Measurements from ENCODE around the gene EEF1AKMT2.
"Not testable (repeated sequence)": the region's sequence is repeated elsewhere in the genome, so short reads cannot be mapped to it uniquely, and the experiment has no call there.

The EEF1AKMT2 gene

DNA sequence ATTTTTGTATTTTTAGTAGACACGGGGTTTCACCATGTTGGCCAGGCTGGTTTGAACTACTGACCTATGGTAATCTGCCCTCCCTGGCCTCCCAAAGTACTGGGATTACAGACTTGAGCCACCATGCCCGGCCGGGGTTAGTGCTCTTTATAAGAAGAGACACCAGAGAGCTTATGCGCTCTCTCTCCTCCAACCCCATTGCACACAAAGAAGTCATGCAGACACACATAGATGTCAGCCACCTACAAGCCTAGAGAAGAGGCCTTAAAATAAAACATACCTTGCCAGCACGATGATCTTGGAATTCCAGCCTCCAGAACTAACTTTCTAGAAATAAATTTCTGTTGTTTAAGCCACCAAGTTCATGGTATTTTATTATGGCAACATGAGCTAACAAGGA lies 37.5 kb downstream of the EEF1AKMT2 start:
- DNase-seq, result no peak

DNA sequence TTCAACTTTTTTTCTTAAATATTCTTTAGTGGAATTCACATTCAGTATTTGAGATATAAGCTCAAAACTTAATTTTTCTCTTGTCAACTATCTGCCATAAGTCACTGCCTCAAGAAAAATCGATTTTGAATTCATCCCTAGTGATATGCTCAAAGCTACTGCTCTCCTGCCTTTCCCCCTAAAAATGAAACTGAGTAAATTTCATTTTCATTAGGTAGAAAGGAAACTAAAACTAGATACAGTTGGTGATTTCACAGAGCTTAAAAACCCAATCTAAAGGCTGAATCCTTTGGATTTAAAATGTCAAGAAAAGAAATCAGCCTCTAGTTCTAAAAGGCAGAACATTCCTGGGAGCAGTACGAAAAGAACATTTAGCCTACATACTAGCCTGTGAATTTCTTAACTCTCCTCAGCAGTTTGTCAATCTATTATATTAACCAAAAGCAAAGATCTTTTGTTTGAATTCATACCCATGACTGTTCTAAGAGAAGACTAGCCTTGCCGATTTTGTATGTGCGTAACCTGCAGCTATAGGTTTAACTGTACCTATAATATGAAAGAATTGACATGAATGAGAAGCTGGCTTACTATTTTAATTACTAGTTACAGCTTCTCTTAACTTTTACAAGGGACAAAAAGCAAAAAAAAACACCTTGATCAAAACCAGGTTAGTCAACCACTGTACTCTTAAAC lies 42.6 kb downstream of the EEF1AKMT2 start:
- no peak for DNase-seq

DNA sequence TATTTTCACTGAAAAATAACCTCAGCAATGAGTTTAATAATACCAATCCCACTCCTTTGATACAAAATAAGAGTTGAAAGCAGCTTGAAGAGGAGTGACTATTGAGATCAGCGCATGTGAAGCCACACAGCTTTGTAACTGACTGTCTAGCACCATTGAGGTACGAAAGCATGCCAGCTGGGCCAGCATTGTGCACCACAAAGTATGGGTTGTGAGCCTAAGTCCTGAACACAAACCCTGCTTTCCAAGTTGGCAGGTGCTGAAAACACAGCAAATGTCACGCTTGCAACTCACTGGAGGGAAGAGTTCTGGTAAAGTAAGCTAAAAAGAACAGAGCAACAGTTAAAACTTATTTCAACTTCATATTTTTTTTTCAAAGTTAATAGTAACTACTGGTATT lies 43.5 kb downstream of the EEF1AKMT2 start:
- DNase-seq, result no peak

DNA sequence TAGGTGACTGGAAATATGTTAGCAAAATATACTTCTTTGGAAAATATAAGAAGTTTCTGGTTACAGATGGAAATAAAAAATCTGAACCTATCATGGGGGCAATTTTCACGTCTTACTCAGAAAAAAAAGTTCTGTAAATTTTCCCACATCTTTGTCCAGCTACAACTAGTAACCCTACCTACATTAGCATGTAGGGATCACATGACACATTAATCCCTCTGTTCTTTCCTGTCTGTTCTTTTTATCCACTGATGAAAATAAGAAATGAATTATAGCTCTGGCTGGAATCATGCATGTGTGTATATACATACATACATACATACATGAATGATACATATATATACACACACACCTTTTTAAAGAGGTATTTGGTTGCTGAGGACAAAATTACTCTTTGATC lies 43.9 kb downstream of the EEF1AKMT2 start:
- no peak for DNase-seq

DNA sequence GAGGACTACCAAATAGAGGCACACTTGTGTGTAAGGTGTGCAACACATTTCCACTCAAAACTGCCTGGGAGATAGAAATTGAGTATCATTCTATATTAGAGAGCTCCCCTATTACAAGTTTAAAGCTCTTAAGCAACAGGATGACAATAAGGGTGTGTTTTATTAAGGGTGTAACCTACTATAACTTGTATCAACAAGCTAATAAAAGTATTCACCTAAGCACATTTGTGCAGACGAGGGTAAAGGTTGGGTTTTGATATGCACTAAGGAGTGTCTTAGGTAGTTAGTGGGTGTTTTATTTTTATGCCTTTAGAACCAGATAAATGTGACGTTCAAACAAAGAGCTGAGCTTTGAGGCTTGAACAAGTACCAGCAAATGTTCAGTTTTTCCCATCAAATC lies 44.7 kb downstream of the EEF1AKMT2 start:
- no peak for DNase-seq

DNA sequence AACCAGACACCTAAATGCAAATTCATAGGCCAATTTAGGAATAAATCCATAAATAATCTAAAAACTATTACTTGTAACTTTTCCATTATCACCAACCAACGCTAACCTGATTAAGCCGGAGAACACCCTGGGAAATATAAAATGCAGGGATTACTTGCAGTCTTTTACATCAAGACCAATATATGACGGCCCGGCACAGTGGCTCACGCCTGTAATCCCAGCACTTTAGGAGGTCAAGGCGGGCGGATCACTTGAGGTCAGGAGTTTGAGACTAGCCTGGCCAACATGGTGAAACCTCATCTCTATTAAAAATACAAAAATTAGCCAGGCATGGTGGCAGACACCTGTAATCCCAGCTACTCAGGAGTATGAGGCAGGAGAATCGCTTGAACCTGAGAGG lies 45.2 kb downstream of the EEF1AKMT2 start:
- DNase-seq, result not testable (repeated sequence)

DNA sequence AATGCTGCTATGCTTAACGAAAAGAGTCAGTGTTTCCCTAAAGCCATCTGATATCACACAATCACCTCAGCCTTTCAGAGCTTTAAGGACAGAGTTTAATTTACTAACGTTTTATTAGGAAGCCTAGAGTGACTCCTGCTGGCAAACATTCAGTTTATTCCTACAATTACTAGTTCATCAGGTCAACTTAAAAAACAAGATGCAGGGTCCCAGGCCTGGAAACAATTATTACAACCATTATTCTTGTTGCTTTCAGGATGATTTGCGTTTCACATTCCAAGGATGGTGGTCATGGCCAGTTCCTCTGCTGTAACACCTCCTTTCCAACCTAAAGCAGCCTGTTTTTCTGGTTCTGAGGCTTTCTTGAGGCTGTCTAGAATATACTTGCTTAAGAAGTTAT lies 46.0 kb downstream of the EEF1AKMT2 start:
- no peak for DNase-seq

DNA sequence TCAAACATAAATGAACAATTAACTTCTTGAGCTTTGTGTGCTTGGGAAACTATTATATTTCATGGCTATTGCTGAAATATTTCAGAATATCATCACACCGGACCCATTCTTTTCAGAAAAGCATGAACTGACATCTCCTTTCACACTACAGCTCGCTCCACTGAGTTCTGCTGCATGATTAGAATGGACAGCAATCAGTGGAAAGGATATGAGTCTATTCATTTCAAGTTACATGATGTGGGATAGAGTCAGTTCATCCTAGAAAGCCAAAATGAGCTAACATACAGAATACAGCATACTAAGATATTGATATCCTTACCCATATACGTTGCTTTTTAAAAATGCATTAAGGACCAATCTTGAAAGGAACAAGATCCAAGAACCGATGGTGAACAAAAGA lies 46.4 kb downstream of the EEF1AKMT2 start:
- DNase-seq, result no peak

DNA sequence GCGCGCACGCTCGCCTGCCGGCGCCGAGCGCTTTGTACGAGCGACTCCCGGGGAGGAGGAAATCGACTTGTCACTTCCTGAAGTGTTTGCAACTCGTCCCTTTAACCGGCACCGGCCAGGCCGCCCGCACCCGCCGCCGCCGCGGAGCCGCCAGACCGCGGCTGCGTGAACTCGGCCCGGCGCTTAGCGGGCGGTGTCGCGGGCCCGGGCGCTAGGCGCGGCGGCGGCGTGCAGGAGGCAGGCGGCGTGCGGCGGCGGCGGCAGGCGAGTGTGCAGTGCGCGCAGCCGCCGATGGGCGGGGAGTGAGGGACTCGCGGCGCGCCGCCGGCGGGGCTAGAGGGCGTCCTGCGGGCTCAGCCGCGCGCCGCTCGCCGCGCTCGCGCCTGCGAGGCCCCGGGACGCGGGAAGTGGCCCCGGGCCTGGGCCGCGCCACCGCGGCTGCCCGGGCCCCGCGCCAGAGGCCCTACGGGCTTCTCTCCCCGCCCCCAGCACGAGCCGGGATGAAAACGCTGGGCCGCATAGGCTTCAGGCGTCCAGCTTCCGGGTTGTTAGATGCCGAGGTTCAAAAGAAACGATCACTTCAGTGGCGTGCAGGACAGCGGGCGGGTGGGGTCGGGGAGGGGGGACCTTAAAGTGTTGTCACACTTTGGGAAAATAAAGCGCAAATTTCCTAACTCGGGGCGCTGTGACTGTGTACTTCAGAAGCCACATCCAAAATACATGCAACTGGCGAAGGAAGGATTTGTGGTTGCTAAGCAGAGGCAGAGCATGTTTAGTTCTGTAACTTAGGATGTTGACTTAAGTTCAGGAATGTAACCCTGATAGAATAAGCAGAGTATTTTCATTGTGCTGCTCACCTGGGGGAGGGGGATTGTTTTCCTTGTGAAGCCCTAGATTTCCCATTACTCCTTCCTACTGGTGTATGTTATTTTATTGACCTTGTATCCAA lies 47.3 kb downstream of the EEF1AKMT2 start, which contains the start of gene FAM53B:
TSS of gene FAM53B (minus strand) at position 277 of the 949 bp plus-strand sequence. CDS start 37,665 bp downstream, outside the sequence.
- DNase-seq, result peak; percentile 52

DNA sequence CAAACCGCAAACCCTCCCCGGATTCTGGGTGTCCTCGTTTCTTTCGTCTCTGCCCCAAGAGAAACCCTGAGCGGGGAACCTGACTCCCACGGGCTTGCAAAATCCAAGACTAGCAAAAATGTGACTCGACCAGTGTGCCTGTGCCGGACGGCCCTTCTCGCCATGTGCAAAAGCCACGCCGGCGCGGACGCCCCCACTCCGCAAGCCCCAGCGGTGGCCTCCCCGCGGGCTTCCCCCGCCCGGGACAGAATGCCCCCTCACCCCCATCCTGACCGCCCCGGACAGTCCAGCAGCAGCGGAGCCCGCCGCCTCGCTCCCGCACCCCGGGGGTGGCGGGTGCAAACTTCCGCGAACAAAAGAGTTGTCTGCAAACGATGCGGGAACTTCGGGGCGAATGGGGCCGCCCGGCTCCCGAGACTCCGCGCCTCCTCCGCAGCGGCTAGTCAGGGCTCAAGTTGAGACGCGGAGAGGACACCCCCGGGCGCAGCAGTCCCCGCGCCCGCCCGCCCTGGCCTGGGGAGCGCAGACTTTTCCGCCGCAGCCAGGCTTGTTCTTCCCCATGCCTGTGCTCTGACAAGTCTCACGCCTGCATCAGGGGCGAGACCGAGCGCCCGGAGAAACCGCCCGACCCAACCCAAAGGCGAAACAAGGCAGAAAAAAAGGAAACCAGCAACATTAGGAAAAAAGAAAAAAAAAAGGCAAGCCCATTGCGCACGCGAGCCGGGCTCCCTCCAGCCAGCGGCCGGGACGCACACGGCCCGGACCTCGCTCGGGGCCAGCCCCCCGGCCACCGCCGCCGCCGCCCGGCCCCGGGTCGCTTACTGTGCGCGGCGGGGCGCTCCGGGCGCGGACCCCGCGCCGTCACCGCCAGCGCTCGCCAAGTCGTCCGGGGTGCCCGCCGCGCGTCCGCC lies 48.2 kb downstream of the EEF1AKMT2 start:
- DNase-seq, result no peak

DNA sequence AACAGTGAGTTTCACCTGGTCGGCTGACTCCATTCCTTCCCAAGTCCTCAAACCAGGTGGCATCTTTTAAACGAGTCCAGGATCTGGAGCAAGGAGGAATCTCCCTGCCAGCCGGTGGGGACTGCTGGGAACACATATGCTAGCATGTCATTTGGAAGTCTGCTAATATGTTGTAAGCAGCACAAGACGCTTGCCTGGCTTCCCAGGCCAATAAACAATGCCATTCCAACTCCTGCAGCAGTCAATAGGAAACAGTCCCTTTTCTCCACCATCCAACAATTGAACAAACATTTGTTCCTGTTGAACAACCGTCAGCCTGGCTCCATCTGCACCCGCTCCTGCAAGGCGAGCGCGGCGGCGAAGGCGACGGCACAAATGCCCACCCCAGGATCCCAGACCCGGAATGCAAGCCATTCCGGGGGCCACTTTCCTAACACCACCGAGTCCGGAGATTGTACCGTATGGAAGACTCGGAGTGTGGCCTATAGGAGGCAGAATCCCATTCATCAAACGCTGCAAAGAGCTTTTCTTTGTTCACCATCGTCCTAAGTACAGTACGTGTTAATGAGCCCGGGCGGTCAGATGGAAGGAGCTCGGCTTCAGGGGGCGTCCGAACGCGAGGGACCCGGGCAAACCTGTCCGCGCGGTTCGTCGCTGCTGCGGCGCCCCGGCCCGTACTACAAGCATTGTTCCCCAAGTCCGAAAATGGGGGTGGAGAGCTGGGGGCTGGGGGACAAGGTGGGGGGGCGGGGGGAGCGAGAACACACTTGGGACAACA lies 49.1 kb downstream of the EEF1AKMT2 start:
- no peak for DNase-seq

DNA sequence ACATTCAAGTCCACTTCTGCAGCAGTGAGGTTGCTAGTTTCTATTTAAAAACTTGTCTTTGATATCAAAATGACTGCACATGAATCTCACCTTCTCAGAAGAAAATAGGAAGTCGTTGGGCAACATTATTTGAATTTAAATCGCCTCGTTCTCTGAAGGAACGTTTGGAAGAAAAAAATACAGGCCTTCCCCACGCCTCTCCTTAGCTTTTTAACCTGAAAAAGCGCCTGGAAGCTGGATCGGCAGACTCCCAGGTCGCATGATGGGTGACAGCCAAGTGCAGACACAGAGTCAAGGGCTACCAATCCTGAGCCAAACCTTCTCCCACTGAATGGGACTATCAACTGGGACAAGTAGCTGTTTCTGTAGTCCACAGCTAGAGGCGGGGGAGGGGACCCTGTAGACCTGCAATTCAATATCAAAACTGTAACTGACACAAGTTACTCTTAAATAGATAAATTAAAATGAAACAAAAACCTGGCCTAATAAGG lies 49.7 kb downstream of the EEF1AKMT2 start:
- DNase-seq, result no peak

DNA sequence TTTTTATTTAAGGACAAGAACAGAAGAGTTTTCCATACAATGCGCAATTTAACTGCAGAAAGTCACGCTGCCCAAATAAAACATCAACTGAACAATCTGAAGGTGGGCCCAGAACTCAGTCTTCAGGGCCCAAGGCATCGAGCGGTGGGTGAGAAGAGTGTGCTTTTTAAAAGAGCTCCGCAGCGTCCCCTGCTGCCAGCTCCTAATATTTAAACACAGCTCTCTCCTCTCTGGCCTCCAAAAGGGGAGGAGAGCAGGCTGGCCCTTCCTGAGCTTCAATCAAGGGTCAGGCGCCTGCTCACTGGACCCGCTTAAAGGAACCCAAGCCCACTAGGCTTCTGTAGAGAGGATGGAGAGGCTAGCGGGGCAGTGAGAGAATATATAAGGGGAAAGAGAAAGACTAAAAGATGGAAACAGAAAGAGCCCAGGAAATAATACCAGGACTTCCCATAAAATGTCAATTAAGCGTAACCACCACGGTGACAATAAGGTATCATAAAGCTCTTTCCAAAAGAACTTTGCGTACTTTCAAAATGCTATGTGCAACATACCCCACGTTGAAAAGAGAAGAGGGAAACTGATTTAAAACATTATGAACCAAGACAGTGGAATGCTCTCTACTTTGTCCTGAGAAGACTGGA lies 50.3 kb downstream of the EEF1AKMT2 start:
- DNase-seq, result peak; percentile 4

DNA sequence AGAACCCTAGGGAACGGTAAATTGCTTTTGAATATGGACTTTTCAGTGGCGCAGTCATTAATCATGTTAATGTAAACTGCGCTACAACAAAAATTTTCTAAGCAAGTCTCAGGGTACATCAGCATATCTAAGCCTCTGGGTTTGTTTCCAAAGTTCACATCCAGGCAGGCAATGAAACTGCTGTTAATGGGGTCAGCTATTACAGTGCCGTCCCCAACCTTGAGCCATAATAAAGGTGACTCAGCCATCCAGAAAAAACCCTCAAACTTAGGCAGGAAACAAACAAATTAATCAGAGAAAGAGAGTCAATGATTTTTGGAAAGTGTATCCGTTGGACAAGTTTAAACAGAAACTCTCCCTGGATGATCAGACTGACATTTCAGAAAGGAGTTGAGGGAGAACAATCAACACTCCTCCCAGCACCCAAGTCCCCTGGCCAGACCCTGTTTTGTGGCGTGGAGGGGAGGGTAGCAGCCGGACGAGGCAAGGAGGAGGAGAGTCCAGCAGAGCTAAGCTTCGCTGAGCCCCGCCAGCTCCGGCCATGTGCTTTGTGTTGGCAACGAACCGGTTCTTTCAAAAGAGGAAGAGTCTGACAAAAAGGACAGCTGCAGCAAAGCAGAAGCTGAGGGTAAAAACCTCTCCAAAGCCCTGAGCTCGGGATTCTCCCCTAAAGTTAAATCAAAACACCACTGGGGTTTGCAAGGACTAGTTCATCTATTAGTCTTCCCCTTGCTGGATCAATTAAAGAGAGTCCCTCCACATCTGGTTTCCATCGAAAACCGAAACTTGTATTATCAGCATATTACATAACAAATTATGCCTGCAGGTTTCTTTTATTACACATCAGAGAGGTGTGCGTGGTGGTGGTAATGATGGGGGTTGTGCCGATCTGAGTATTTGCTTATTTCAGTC lies 51.1 kb downstream of the EEF1AKMT2 start:
- DNase-seq, result no peak

DNA sequence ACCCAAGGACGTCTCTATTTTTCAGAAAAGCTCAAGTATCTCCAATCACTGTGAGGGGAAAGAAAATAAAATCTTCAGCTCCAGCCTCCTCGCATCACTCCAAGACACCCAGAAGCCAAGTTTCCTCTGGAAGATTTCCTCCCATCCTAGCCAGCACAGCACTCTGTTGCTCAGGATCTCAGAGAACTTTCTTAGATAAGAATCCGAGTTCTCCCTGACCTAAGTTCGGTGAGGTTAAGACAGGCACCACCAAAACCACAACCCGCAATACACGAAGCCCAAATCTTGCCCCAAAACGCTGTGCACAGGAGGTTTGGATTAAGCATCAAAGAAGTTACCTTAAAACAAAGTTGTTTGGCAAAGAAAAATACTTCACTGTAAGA lies 51.7 kb downstream of the EEF1AKMT2 start:
- no peak for DNase-seq

DNA sequence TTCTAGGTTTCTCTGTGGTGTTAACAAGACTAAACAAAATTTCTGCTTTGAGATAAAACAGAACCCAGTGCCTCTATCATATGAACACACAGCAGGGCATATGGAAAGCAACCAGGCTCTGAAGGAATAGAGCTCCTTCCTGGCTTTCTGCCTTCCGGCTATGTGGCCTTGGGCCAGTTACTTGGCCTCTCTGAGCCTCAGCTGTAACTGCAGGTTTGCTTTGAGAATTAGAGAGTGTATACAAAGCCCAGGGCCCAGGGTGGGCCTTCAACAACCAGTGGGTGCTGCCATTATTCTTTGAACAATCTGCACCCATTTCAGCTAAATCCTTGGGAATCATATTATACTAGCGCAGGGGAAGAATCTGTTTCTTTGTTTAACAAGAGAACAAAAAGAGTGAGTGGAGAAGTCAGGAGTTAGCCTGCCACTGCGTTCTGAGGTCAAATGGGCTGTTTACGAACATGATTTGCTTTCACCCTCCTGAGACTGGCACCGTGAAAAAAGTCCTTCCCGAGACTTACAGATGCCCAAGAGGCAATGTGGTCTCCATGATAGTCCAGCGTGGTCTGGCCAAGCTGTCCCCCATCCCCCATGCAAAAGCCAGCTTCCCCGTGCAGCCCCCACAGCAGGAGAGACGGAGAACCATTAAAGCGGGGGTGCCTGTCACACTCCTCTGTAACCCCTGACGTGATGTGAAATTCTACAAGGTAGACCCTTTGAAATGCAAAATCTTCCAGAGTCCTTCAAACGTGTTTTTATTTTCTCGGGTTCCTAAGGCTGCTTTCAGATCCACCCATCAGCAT lies 52.4 kb downstream of the EEF1AKMT2 start:
- DNase-seq, result no peak

DNA sequence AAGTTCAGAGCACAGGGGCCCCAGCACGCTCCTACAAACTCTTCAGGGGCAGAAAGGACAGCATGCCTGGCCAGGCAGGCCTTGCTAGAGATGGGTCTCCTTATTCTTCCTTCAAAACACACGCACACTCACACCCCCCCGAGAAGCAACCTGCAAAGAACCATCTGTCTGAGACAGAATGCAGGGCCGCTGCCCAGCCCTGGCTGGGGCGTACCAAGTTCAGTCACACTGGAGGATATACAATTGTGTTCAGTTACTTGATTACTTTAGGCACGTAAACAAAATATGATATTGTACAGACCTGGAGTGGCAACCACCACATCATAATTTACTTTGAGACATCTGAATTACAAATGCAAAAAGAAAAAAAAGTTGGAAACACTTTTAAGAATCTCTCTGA lies 53.2 kb downstream of the EEF1AKMT2 start:
- no peak for DNase-seq

DNA sequence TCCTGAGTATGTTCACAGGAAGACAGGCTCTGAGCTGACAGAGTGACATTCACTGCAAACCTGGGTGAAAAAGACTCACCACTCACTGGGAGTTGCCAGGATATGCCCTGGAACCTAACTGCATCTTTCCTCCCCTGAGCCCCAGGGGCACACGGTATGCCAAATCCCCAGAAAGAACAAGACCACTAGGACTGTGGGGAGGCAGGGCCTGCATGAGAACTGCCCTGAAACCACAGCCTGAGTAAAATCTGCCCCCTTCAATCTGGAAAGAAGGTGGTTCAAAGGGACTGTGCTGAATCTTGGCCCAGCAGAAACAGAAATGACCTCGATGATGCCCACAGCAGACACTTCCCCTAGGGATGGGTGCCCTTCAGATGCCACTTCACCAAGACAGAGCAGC lies 54.0 kb downstream of the EEF1AKMT2 start:
- no peak for DNase-seq

DNA sequence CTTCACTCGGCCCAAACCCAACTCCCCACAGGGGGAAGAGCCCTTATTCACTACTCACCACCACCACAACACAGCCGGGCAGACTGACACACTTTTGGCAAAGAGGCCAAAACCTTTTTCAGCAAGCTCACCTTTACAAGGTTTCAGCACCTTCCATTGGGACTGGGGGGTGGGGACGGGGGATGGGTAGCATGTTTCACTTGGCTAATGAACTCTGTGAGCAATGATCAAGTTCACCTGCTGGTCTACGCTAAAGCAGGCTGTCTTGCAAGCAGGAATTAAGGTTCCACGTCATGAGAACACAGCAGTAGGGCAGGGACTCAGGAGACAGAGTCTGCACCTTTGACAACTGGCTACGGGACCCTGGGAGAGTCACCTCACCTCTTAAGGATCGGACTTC lies 54.5 kb downstream of the EEF1AKMT2 start:
- DNase-seq, result no peak

Measured in NCI-H1048 (cell line).